Endothelial cell of umbilical vein (primary cell): ENCODE data around the gene RBM26. TPM values are rescaled to one million over a fixed set of nuclear protein-coding genes. Genes with fewer than 3 reads are reported as not detected.

Source experiments
- BruUV-seq: library from RNA; stranded (reverse); fragments of 400-500 nt; replicated peaks from 2 replicates; lab custom pipeline; 2021; lab: Mats Ljungman, UMichigan
- CTCF ChIA-PET: fragments of 300-600, 350-600 bp; sonication (Branson Sonifier 250); formaldehyde crosslinking; loops from one replicate; lab custom pipeline; 2021; ENCODE audit warnings: antibody characterized with exemption, inconsistent platforms; lab: Charles Lee
- POLR2A ChIA-PET: fragments of 300-600, 350-600 bp; sonication (Branson Sonifier 250); formaldehyde crosslinking; loops from one replicate; lab custom pipeline; 2021; ENCODE audit warnings: antibody characterized with exemption, inconsistent platforms; lab: Charles Lee
- DNase-seq: peaks from one replicate; pipeline ENCODE4 v3.0.0-alpha.2; 2011; ENCODE audit warnings: low read depth, low spot score
- FAIRE-seq: peaks from 2 replicates; lab custom pipeline; 2011; peaks lifted over from hg19 to GRCh38; lab: Jason Lieb, UNC
- H2AFZ ChIP-seq: 2 replicates; pipeline ENCODE4 v1.6.0; 2012; ENCODE audit warnings: low read depth, low read length, control low read depth, inconsistent platforms
- H3K27ac ChIP-seq: 2 replicates; pipeline ENCODE4 v1.5.1; 2011; ENCODE audit warnings: low read depth, mild to moderate bottlenecking, control low read depth, low read length, moderate library complexity; ENCODE audit not compliant: insufficient read depth
- H3K27me3 ChIP-seq, 2 experiments: 2 replicates each; pipeline versions ENCODE4 v1.6.0 to v1.6.1; 2011; ENCODE audit warnings: low read length in 2 of 2, mixed read lengths in 1 of 2; ENCODE audit not compliant: control insufficient read depth in 2 of 2, insufficient read depth in 2 of 2
- H3K36me3 ChIP-seq, 2 experiments: 2 replicates in 1 of 2; 3 replicates in 1 of 2; pipeline ENCODE4 v1.5.1; 2011; ENCODE audit warnings: low read length in 2 of 2, mild to moderate bottlenecking in 1 of 2, moderate library complexity in 1 of 2; ENCODE audit not compliant: control insufficient read depth in 2 of 2, insufficient read depth in 2 of 2; ENCODE audit errors: extremely low read depth in 1 of 2
- H3K4me1 ChIP-seq: 3 replicates; pipeline ENCODE4 v1.5.1; 2011; ENCODE audit warnings: mild to moderate bottlenecking, low read length; ENCODE audit not compliant: control insufficient read depth, insufficient read depth; ENCODE audit errors: extremely low read depth
- H3K4me2 ChIP-seq: 2 replicates; pipeline ENCODE4 v1.6.1; 2011; ENCODE audit warnings: low read length, control low read depth, mixed read lengths; ENCODE audit not compliant: insufficient read depth
- H3K4me3 ChIP-seq, 3 experiments: fragments of 200-600 bp in 1 of 3; sonication (generic), shearing (Covaris generic) in 1 of 3; replicated peaks in 1 of 3; 2 replicates each; pipeline ENCODE4 v1.5.1; 2011 to 2016; ENCODE audit warnings: control low read depth in 3 of 3, low read length in 3 of 3, mild to moderate bottlenecking in 2 of 3, inconsistent platforms in 1 of 3, low read depth in 1 of 3, moderate library complexity in 1 of 3; ENCODE audit not compliant: insufficient read depth in 1 of 3
- H3K79me2 ChIP-seq: 2 replicates; pipeline ENCODE4 v1.6.0; 2012; ENCODE audit warnings: low read length, inconsistent platforms; ENCODE audit not compliant: control insufficient read depth, insufficient read depth
- H3K9ac ChIP-seq: replicated peaks from 2 replicates; pipeline ENCODE3; 2011; ENCODE audit warnings: low read length, control low read depth; ENCODE audit not compliant: insufficient read depth; ENCODE audit errors: extremely low read depth
- H3K9me1 ChIP-seq: replicated peaks from 3 replicates; pipeline ENCODE4 v1.6.0; 2011; ENCODE audit warnings: mild to moderate bottlenecking, low read length; ENCODE audit not compliant: control insufficient read depth, insufficient read depth; ENCODE audit errors: extremely low read depth
- H3K9me3 ChIP-seq: replicated peaks from 2 replicates; pipeline ENCODE4 v1.5.1; 2012; ENCODE audit warnings: low read length, inconsistent platforms; ENCODE audit not compliant: control insufficient read depth, insufficient read depth
- H4K20me1 ChIP-seq: replicated peaks from 2 replicates; pipeline ENCODE3; 2011; ENCODE audit warnings: mild to moderate bottlenecking, low read length; ENCODE audit not compliant: control insufficient read depth, insufficient read depth; ENCODE audit errors: extremely low read depth
- CTCF ChIP-seq, 2 donors: IDR thresholded peaks; 1 replicate in 1 of 2; 2 replicates in 1 of 2; pipeline ENCODE4 v1.5.1; 2011; ENCODE audit warnings: low read length in 2 of 2, mild to moderate bottlenecking in 2 of 2, moderate library complexity in 2 of 2, control low read depth in 1 of 2, inconsistent platforms in 1 of 2, low read depth in 1 of 2; ENCODE audit not compliant: insufficient read depth in 1 of 2; ENCODE audit errors: extremely low read depth in 1 of 2
- EZH2 ChIP-seq: IDR thresholded peaks from 2 replicates; pipeline ENCODE4 v1.6.1; 2012; ENCODE audit warnings: borderline replicate concordance, low read depth, mild to moderate bottlenecking, moderate library complexity, low read length, inconsistent platforms; ENCODE audit not compliant: severe bottlenecking
- FOS ChIP-seq: IDR thresholded peaks from 2 replicates; pipeline ENCODE4 v1.6.1; 2011; ENCODE audit warnings: mild to moderate bottlenecking, low read length, moderate library complexity, borderline replicate concordance; ENCODE audit not compliant: insufficient read depth
- GATA2 ChIP-seq: IDR thresholded peaks from 2 replicates; pipeline ENCODE4 v1.7.0; 2011; ENCODE audit warnings: low read depth, mild to moderate bottlenecking, moderate library complexity, mixed read lengths, low read length; ENCODE audit not compliant: insufficient read length, insufficient read depth
- JUN ChIP-seq: IDR thresholded peaks from 2 replicates; pipeline ENCODE4 v1.6.1; 2011; ENCODE audit warnings: borderline replicate concordance, low read depth; ENCODE audit not compliant: insufficient read length, insufficient read depth
- MAX ChIP-seq: IDR thresholded peaks from 2 replicates; pipeline ENCODE4 v1.6.1; 2011; ENCODE audit not compliant: insufficient read depth, insufficient read length
- MYC ChIP-seq: IDR thresholded peaks from one replicate; pipeline ENCODE4 v1.6.1; 2011; ENCODE audit warnings: mild to moderate bottlenecking, low read depth, low read length
- POLR2A ChIP-seq: IDR thresholded peaks from 2 replicates; pipeline ENCODE4 v1.6.1; 2012; ENCODE audit warnings: low read depth, mild to moderate bottlenecking, control low read depth, low read length
- POLR2AphosphoS5 ChIP-seq: IDR thresholded peaks from 2 replicates; pipeline ENCODE4 v1.6.1; 2012; ENCODE audit warnings: low read depth, mild to moderate bottlenecking, control low read depth, low read length, moderate library complexity; ENCODE audit not compliant: insufficient read depth
- dilution Hi-C: fragments of 300-500 bp; cut with MboI; formaldehyde crosslinking; loops from one replicate; pipeline ENCODE4 v1.15.0; 2019; ENCODE audit warnings: low sequenced_read_pairs; ENCODE audit not compliant: extremely low pct_ligation_motif_present
- intact Hi-C: fragments of 100-400 bp; cut with micrococcal nuclease; formaldehyde crosslinking; loops from one replicate; pipeline ENCODE4 v1.10.0; 2022
- polyA plus RNA-seq, 4 experiments: library from polyadenylated mRNA; depleted of rRNA in 3 of 4; stranded (reverse) in 3 of 4; unstranded in 1 of 4; fragments of >200 nt; gene quantifications; 2 replicates each; pipeline versions ENCODE4 v1.2.1 to v1.2.3, GENCODE V29; 2011 to 2012; ENCODE audit warnings: missing spikeins in 1 of 4
- total RNA-seq: library from RNA; stranded (reverse); gene quantifications from 2 replicates; pipeline ENCODE4 v1.2.3, GENCODE V29; 2021

RBM26 gene
- total and polyA plus RNA-seq, 2 donors (not counting 3 experiments of a cell fraction or from before 2014, with no cell fraction given): 14.8 to 54.3 TPM

GRCh38 chr13:79318664-79319063, 87.4 kb downstream of the RBM26 start:
- Histone ChIP-seq H3K4me2 (no peak overlapping the region), H3K36me3 (peaks cover 0 to 14% of the 10 kb centered on the region in 2 experiments)
- no peak for FAIRE-seq

More at GRCh38 chr13:79318664-79319063, 87.4 kb downstream of the RBM26 start:
- Histone ChIP-seq H3K79me2 (no peaks in the 10 kb centered on the region), H3K4me3 (no peak overlapping the region), H3K9me1 (no peaks in the 10 kb centered on the region), H2AFZ (no peak overlapping the region), H4K20me1 (no peaks in the 10 kb centered on the region), H3K9me3 (no peaks in the 10 kb centered on the region), H3K4me1 (no peaks in the 10 kb centered on the region), H3K9ac (no peak overlapping the region), H3K27ac (no peak overlapping the region), H3K27me3 (no peaks in the 10 kb centered on the region)
- CTCF ChIA-PET: interaction anchor here (0.6 kb wide), 1 partner anchor 29 kb away, joined by 3 read pairs; no protein-coding TSS in a partner anchor
- BruUV-seq: no TSS peak
- intact Hi-C loops: no loop called here
- POLR2A ChIA-PET: no interaction called here
- dilution Hi-C loops: no loop called here
- TF ChIP-seq POLR2A (no peak), FOS (no peak), POLR2AphosphoS5 (no peak), JUN (no peak), MAX (no peak), CTCF (IDR thresholded peaks at IDR 0.05; ENCODE audit: extremely low read depth in 1 of 2, insufficient read depth in 1 of 2, low read depth in 1 of 2, low read length in 2 of 2) (no peak), MYC (no peak), GATA2 (no peak), EZH2 (no peak)
- DNase-seq: no peak
